Mucosa of rectum (tissue), 2 donors: ENCODE results near the gene CASP10.
"Not testable (repeated sequence)": the region's sequence is repeated elsewhere in the genome, so short reads cannot be mapped to it uniquely, and the experiment has no call there.

Source experiments
- H3K27ac ChIP-seq, 2 donors: one replicate each; pipeline ENCODE4 v1.7.0; 2013; ENCODE audit warnings: inconsistent platforms in 2 of 2, low read depth in 2 of 2, low read length in 2 of 2
- H3K27me3 ChIP-seq, 2 donors: one replicate each; pipeline ENCODE4 v1.7.0; 2013; ENCODE audit warnings: low read length in 2 of 2; ENCODE audit not compliant: control insufficient read depth in 2 of 2, insufficient read depth in 2 of 2
- H3K36me3 ChIP-seq, 2 donors: one replicate each; pipeline ENCODE4 v1.7.0; 2013; ENCODE audit warnings: low read length in 2 of 2; ENCODE audit not compliant: control insufficient read depth in 2 of 2, insufficient read depth in 2 of 2
- H3K4me1 ChIP-seq, 2 donors: one replicate each; pipeline ENCODE4 v1.7.0; 2013; ENCODE audit warnings: low read length in 2 of 2, mild to moderate bottlenecking in 1 of 2; ENCODE audit not compliant: control insufficient read depth in 2 of 2, insufficient read depth in 2 of 2
- H3K4me3 ChIP-seq, 2 donors: one replicate each; pipeline ENCODE4 v1.7.0; 2013; ENCODE audit warnings: low read length in 2 of 2
- H3K9ac ChIP-seq, 2 donors: one replicate each; pipeline ENCODE4 v1.7.0; 2013; ENCODE audit warnings: low read length in 2 of 2, low read depth in 1 of 2, mild to moderate bottlenecking in 1 of 2
- H3K9me3 ChIP-seq, 2 donors: one replicate each; pipeline ENCODE4 v1.7.0; 2013; ENCODE audit warnings: low read length in 2 of 2; ENCODE audit not compliant: control insufficient read depth in 2 of 2
- donor health status: healthy.
- donor health status: Normal muscosa, but diverticular disease.

The CASP10 gene

DNA sequence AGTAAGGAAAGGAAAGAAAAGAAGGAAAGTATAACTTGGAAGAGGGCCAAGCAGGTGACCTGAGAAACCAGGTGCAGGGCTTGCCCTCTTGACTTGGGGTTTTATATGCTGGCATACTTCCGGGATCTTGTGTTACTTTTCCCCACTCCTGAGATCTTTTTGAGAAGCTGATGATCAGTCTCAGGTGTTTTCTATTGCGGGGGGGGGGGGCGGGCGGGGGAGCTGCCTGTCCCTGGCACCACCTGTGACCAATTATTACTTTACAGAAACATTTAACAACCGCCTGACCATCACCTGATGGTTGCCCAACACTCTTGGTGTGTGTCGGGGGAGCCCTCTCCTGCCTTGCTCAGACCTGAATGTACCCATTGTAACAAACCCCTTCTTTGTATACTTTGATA lies 6.9 kb upstream of the CASP10 start:
- peak overlapping the region in 1 of 2 donors; percentile 68 for H3K27ac ChIP-seq
- H3K9me3 ChIP-seq = no peaks in the 10 kb centered on the region
- no peaks in the 10 kb centered on the region for H3K27me3 ChIP-seq
- no peak overlapping the region for H3K4me3 ChIP-seq
- no peaks in the 10 kb centered on the region for H3K36me3 ChIP-seq
- H3K4me1 ChIP-seq = peaks cover 5% of the 10 kb centered on the region in 2 donors
- peak overlapping the region in 1 of 2 donors; percentile 50 for H3K9ac ChIP-seq

- Histone ChIP-seq H3K9me3 (no peaks in the 10 kb centered on the region), H3K4me3 (no peak overlapping the region), H3K27ac (no peak overlapping the region), H3K36me3 (no peaks in the 10 kb centered on the region), H3K4me1 (peaks cover 6 to 9% of the 10 kb centered on the region in 2 donors), H3K27me3 (no peaks in the 10 kb centered on the region), H3K9ac (no peak overlapping the region)
These were observed 2.9 kb upstream of the CASP10 start for GRCh38 chr2:201180010-201180409.

DNA sequence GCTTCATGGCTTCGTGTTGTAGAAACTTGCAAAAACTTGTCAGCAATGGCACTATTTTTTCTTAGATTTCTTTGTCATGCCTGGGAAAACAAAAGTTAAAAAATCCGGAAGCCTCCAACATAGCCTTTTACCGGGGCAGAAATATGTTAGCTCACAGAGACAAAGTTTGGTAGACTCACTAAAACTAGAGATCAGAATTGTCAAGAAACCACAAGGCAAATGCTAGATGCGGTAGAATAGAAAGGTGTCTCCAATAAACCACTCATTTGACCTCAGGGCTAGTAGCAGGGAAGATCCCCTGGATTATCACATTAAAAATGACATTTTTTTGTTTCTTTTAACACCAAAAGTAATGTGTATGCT lies 405 bp downstream of the CASP10 start:
- Histone ChIP-seq H3K36me3 (peaks cover 6 to 15% of the 10 kb centered on the region in 2 donors), H3K27me3 (no peaks in the 10 kb centered on the region), H3K9ac (peak overlapping the region; percentile 65 to 89), H3K4me1 (peaks cover 10% of the 10 kb centered on the region in 2 donors), H3K27ac (peak overlapping the region; percentile 77 to 89), H3K4me3 (peak overlapping the region; percentile 89 to 96), H3K9me3 (no peaks in the 10 kb centered on the region)

- H3K9me3 ChIP-seq, H3K27me3 ChIP-seq: not testable (repeated sequence)
- peak overlapping the region; percentile 46 to 52 for H3K27ac ChIP-seq
- H3K4me1 ChIP-seq = peaks cover 10% of the 10 kb centered on the region in 2 donors
- peak overlapping the region; percentile 65 to 89 for H3K9ac ChIP-seq
- peaks cover 8 to 17% of the 10 kb centered on the region in 2 donors for H3K36me3 ChIP-seq
- peak overlapping the region; percentile 89 to 96 for H3K4me3 ChIP-seq
These were observed 894 bp downstream of the CASP10 start for GRCh38 chr2:201183835-201184234.

DNA sequence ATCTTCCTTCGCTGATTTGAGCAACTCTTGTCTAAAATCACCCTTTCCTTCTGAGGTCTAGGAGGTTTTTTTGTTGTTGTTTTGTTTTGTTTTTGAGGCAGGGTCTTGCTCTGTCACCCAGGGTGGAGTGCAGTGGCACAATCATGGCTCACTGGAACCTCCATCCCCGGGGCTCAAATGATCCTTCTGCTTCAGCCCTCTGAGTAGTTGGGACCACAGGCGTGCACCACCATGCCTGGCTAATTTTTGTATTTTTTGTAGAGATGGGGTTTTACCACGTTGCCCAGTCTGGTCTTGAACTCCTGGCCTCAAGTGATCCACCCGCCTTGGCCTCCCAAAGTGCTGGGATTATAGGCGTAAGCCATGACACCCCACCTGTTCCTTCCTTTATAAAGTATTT lies 1.3 kb downstream of the CASP10 start:
- Histone ChIP-seq H3K4me3 (peak overlapping the region; percentile 89 to 96), H3K9ac (peak overlapping the region; percentile 49 to 89), H3K27ac (peak overlapping the region; percentile 46 to 52), H3K36me3 (peaks cover 9 to 17% of the 10 kb centered on the region in 2 donors), H3K4me1 (peaks cover 10% of the 10 kb centered on the region in 2 donors)
- H3K9me3 ChIP-seq, H3K27me3 ChIP-seq: not testable (repeated sequence)

GRCh38 chr2:201185863-201186262 lies 2.9 kb downstream of the CASP10 start:
- H3K9ac ChIP-seq = peak overlapping the region; percentile 7 to 32
- H3K4me1 ChIP-seq = peaks cover 10% of the 10 kb centered on the region in 2 donors
- peaks cover 11 to 17% of the 10 kb centered on the region in 2 donors for H3K36me3 ChIP-seq
- H3K4me3 ChIP-seq = peak overlapping the region in 1 of 2 donors; percentile 96
- H3K27me3 ChIP-seq = no peaks in the 10 kb centered on the region
- H3K9me3 ChIP-seq = no peaks in the 10 kb centered on the region
- peak overlapping the region in 1 of 2 donors; percentile 23 for H3K27ac ChIP-seq

DNA sequence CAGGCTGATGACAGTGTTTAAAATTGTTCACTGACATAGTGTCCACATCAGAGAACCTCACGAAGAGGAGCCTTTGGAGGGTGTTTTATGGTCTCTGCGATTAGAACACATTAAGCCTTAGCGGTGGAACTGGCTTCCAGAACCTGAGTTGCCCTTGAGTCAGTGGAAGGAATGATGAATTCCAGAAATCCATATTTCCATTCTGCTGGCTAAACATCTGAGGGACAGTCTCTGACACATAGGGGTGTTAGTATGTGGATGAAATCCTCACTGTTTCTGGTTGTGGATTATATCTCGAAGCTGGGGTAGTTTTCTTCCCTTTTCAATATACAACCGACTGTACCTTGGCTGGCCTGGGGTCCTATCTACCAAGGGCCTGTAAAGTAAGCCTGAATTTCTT lies 4.0 kb downstream of the CASP10 start:
- Histone ChIP-seq H3K27me3 (no peaks in the 10 kb centered on the region), H3K9me3 (no peaks in the 10 kb centered on the region), H3K4me3 (no peak overlapping the region), H3K36me3 (peaks cover 11 to 21% of the 10 kb centered on the region in 2 donors), H3K9ac (no peak overlapping the region), H3K27ac (no peak overlapping the region), H3K4me1 (peaks cover 10 to 14% of the 10 kb centered on the region in 2 donors)

DNA sequence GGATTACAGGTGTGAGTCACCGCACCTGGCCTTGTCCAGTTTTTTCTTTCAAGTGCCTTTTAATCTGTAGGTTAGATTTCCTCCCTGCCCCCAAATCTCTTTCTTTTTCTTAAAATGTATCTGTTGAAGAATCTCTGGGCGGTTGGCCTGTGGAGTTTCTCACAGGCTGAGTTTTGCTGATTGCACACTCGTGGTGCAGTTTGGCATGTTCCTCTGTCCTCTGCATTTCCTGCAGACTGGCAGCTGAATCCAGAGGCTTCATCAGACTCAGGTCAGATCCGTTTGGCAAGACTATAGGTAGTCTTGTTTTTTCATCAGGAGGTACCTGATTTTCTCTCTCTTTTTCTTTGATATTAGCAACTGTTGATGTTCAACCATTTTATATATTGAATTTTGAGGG lies 5.5 kb downstream of the CASP10 start:
- no peaks in the 10 kb centered on the region for H3K9me3 ChIP-seq
- H3K9ac ChIP-seq = no peak overlapping the region
- peaks cover 7 to 14% of the 10 kb centered on the region in 2 donors for H3K4me1 ChIP-seq
- H3K27me3 ChIP-seq = no peaks in the 10 kb centered on the region
- peaks cover 15 to 21% of the 10 kb centered on the region in 2 donors for H3K36me3 ChIP-seq
- H3K27ac ChIP-seq = no peak overlapping the region
- no peak overlapping the region for H3K4me3 ChIP-seq

DNA sequence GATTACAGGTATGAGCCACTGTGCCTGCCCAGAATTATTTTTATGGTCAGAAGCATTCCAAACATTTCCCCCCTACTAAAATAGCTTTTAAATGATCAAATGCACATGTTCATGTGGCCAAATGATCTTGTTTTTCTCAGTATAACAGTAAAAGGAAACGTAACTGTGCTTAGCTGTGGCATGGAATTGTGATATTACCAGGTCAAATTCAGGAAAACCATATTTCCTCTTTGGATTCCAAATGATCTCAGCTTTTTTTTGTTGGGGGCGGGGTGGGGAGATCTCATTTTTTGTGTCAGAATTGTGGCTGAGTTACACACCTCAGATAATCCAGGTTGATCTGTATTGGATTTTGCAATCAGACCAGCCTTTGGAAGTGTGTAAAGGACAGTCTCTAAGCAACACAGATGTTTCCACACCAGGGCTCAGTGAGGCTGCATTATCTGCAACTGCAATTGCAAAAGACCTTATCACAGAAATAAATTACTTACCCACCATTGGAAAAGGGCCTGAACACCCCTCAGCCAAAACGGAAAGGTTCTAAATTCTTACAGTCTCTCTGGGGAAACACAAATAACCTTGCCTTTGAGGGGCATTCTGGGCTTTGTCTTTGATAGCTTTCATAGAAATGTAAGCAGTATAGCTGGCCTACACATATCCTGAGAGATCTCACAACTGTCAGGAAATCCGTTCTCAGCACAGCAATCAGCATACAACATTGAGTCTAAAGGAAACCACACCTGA lies 8.4 kb downstream of the CASP10 start:
- peaks cover 23 to 25% of the 10 kb centered on the region in 2 donors for H3K36me3 ChIP-seq
- H3K9ac ChIP-seq = no peak overlapping the region
- peaks cover 4 to 9% of the 10 kb centered on the region in 2 donors for H3K4me1 ChIP-seq
- no peak overlapping the region for H3K4me3 ChIP-seq
- H3K27me3 ChIP-seq = no peaks in the 10 kb centered on the region
- no peaks in the 10 kb centered on the region for H3K9me3 ChIP-seq
- peak overlapping the region in 1 of 2 donors; percentile 50 for H3K27ac ChIP-seq

- Histone ChIP-seq H3K36me3 (peaks cover 12 to 23% of the 10 kb centered on the region in 2 donors), H3K27ac (peak overlapping the region; percentile 40 to 47), H3K27me3 (no peaks in the 10 kb centered on the region), H3K4me3 (no peak overlapping the region), H3K9me3 (no peaks in the 10 kb centered on the region), H3K9ac (no peak overlapping the region), H3K4me1 (peaks cover 4% of the 10 kb centered on the region in 2 donors)
These were observed 11.2 kb downstream of the CASP10 start for GRCh38 chr2:201194097-201194496.
